KMS-11 (cell line): Measurements from ENCODE around the gene MAP2K7.
"Not testable (repeated sequence)": the region's sequence is repeated elsewhere in the genome, so short reads cannot be mapped to it uniquely, and the experiment has no call there.

Source experiments
- H2AFZ ChIP-seq: fragments of 200-600 bp; sonication (generic); 2 replicates; pipeline ENCODE4 v1.6.1; 2016; ENCODE audit warnings: antibody characterized with exemption, mixed run types, low read depth
- H3K27ac ChIP-seq: fragments of 200-600 bp; sonication (generic); 2 replicates; pipeline ENCODE4 v1.6.1; 2016; ENCODE audit warnings: mild to moderate bottlenecking, mixed run types
- H3K27me3 ChIP-seq: fragments of 200-600 bp; sonication (generic); 2 replicates; pipeline ENCODE4 v1.6.1; 2017; ENCODE audit warnings: mild to moderate bottlenecking, low read depth, mixed run types, moderate library complexity; ENCODE audit not compliant: insufficient read depth
- H3K36me3 ChIP-seq: fragments of 200-600 bp; sonication (generic); 2 replicates; pipeline ENCODE4 v1.6.1; 2017; ENCODE audit warnings: mild to moderate bottlenecking, mixed run types; ENCODE audit not compliant: insufficient read depth
- H3K4me1 ChIP-seq: fragments of 200-600 bp; sonication (generic); 2 replicates; pipeline ENCODE4 v1.6.1; 2016; ENCODE audit warnings: mild to moderate bottlenecking, low read depth, mixed run types; ENCODE audit not compliant: poor library complexity, severe bottlenecking
- H3K4me2 ChIP-seq: fragments of 200-600 bp; sonication (generic); 2 replicates; pipeline ENCODE4 v1.7.0; 2016; ENCODE audit warnings: mild to moderate bottlenecking, mixed run types
- H3K4me3 ChIP-seq: fragments of 200-600 bp; sonication (generic); IDR thresholded peaks from 2 replicates; pipeline ENCODE4 v1.6.1; 2017; ENCODE audit warnings: low read depth, low read length, mixed read lengths; ENCODE audit not compliant: insufficient read depth
- H3K79me2 ChIP-seq: fragments of 200-600 bp; sonication (generic); 2 replicates; pipeline ENCODE4 v1.6.1; 2016; ENCODE audit warnings: low read depth, mixed run types; ENCODE audit not compliant: insufficient read depth
- H3K9ac ChIP-seq: fragments of 200-600 bp; sonication (generic); 2 replicates; pipeline ENCODE4 v1.6.1; 2016; ENCODE audit warnings: mild to moderate bottlenecking, mixed run types
- H4K20me1 ChIP-seq: fragments of 200-600 bp; sonication (generic); 2 replicates; pipeline ENCODE4 v1.6.1; 2016; ENCODE audit warnings: mild to moderate bottlenecking, mixed run types; ENCODE audit not compliant: insufficient read depth
- TF ChIP-seq, protein P1 (sequence below): fragments of 200-600 bp; sonication (generic); conservative IDR thresholded peaks from 2 replicates; pipeline ENCODE4 v1.6.1; 2017; ENCODE audit warnings: low read depth, mild to moderate bottlenecking, antibody characterized with exemption, low read length, moderate library complexity, mixed read lengths

The MAP2K7 gene

DNA sequence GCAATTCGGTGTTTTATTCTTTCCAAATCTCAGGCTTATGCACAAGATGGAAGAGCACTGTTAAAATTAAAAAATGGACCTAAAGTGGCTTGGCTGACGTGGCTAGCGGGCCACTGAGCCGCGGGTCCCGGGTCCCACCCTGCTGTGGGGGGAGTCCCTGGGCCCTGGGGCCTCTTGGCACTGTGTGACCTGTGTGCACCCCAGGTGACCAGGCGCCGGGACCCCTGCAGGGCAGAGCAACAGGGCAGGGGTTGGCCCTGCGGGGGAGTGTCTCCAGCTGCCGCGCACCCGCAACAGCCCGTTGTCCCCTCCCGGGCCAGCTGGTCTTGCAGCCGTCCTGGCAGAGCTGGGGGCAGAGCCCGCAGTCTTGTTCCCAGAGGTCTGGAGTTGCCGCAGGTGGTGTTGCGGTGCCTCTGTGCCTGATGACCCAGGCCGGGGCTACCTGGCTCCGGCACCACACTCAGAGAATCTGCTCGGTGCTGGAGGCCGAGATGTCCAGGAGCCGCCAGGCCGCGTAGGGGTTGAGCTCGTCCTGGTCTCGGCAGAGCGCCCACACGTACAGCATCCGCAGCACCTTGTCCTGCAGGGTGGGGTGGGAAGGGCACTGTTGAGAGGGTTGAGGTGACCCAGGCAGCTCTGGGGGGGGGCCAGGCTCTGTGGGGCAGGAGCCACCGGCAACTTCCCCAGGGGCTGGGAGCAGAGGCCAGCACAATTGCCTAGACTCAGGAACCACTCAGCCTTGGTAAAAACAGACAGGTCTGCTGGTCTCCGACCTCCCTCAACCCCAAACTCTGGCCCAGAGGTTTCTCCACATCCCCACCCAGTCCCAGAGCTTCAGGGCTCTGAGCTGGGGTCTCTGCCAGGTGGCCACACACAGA is 23.3 kb downstream of the MAP2K7 start:
- no peak overlapping the region for H3K9ac ChIP-seq
- no peaks in the 10 kb centered on the region for H4K20me1 ChIP-seq
- no peaks in the 10 kb centered on the region for H3K36me3 ChIP-seq
- H3K4me3 ChIP-seq: no peak overlapping the region
- H2AFZ ChIP-seq: no peak overlapping the region
- no peaks in the 10 kb centered on the region for H3K4me1 ChIP-seq
- no peak overlapping the region for H3K4me2 ChIP-seq
- no peak overlapping the region for H3K27ac ChIP-seq
- TF ChIP-seq, protein P1, sequence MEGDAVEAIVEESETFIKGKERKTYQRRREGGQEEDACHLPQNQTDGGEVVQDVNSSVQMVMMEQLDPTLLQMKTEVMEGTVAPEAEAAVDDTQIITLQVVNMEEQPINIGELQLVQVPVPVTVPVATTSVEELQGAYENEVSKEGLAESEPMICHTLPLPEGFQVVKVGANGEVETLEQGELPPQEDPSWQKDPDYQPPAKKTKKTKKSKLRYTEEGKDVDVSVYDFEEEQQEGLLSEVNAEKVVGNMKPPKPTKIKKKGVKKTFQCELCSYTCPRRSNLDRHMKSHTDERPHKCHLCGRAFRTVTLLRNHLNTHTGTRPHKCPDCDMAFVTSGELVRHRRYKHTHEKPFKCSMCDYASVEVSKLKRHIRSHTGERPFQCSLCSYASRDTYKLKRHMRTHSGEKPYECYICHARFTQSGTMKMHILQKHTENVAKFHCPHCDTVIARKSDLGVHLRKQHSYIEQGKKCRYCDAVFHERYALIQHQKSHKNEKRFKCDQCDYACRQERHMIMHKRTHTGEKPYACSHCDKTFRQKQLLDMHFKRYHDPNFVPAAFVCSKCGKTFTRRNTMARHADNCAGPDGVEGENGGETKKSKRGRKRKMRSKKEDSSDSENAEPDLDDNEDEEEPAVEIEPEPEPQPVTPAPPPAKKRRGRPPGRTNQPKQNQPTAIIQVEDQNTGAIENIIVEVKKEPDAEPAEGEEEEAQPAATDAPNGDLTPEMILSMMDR: no peak
- no peaks in the 10 kb centered on the region for H3K27me3 ChIP-seq
- no peaks in the 10 kb centered on the region for H3K79me2 ChIP-seq

DNA sequence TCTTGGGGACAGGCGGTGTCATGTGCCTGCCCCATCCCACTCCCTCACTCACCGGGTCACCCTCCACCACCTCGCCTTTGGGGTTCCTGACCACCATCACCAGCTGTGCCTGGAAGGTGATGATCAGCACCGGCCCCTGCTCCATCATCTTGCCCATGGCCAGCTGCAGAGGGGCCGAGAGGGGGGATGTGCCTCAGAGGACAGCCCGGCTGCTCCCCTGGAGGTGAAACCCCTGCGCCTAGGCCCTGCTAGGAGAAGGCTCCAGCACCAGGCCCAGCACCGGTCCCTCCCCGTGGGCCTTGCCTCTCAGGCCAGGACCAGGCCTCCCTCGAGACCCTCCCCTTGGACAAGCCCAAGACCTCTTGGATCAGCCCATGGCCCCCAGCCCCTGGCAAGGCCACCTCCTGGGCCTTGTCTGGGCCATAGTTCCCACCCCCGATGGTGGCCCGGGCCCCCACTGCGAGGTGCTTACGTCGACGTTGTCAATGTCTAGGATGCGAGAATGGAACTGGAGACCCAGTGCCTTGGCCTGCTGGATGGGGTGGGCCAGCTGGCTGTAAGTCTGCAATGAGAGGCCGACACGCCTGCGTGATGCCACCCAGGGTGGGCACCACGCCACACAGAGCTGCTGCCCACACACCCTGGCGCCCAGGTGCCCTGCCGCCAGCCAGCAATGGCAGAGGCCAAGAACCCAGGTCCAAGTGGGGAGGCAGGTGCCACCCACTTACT is 24.1 kb downstream of the MAP2K7 start:
- Histone ChIP-seq H3K4me2 (no peak overlapping the region), H3K4me1 (no peaks in the 10 kb centered on the region), H2AFZ (no peak overlapping the region), H3K79me2 (no peaks in the 10 kb centered on the region), H3K27me3 (no peaks in the 10 kb centered on the region), H3K9ac (no peak overlapping the region), H3K36me3 (no peaks in the 10 kb centered on the region), H3K27ac (no peak overlapping the region), H4K20me1 (no peaks in the 10 kb centered on the region), H3K4me3 (no peak overlapping the region)
- TF ChIP-seq, protein P1: no peak

DNA sequence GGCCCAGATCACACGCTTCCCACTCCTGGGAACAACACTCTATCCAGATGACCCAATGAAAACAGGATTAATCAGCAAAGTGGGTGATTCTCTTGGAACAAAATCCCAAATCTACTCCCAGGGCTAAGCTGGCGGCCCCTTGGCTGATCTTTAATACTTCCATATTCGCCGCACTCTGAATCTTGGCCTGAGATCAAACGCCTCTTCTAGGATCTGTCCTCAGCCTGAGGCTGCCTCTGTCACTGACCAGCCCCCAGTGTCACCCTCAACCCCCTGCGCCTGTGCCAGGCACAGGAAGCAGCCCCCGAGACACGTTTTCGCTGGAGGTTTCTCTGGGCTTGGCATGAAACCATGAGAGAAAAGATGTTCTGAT is 24.6 kb downstream of the MAP2K7 start:
- Histone ChIP-seq H3K4me1 (no peaks in the 10 kb centered on the region), H3K79me2 (no peaks in the 10 kb centered on the region), H4K20me1 (no peaks in the 10 kb centered on the region), H3K27me3 (no peaks in the 10 kb centered on the region), H3K36me3 (no peaks in the 10 kb centered on the region), H3K27ac (no peak overlapping the region), H3K9ac (no peak overlapping the region), H2AFZ (no peak overlapping the region), H3K4me2 (no peak overlapping the region), H3K4me3 (no peak overlapping the region)
- TF ChIP-seq, protein P1: no peak

DNA sequence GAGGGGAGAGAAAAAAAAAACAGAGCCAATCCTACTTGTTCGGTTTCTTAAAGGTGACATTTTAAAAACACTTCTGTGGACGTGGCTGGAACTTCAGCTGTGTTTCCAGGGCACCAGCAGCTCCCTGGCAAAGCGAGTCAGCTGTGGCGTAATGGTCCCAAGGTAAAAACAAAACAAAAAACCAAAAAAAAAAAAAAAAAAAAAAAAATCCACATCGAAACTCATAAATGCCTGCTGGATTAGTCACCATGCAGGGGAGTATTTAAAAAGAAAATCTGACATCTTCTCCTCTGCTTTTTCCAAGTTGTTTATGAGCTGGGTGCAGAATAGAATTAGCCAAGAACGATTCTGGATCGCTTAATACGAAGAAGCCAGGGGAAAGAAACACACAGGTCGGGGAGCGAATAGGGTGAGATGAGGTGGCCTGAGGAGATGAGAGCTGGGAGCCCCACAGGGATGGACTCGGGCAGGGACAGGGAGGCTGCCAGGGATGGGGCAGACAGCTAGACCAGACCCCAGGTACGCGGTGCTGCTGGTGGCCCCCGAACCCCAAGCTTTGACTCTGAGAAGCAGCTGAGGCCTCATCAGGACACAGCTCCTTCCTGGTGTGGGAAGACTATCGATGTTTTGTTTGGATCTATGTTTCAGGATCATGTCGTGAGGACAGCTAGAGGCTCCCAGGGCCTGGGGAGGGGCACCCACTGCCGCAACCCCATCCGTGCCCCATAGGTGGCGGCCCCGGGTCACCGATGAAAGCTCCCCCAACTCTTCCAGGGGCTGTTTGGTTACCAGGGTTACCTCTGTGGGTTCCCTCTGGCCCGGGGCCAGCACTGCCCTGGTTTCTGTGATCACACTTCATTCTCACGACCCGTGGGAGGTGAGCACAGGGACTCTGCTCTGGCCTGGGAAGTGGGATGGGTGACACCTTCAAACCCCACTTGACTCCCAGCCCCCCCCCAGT is 25.3 kb downstream of the MAP2K7 start:
- Histone ChIP-seq H3K9ac (no peak overlapping the region), H4K20me1 (no peaks in the 10 kb centered on the region), H3K79me2 (no peaks in the 10 kb centered on the region), H3K27ac (no peak overlapping the region), H3K4me3 (no peak overlapping the region), H2AFZ (no peak overlapping the region), H3K36me3 (no peaks in the 10 kb centered on the region), H3K27me3 (no peaks in the 10 kb centered on the region), H3K4me2 (no peak overlapping the region), H3K4me1 (no peaks in the 10 kb centered on the region)
- TF ChIP-seq, protein P1: peak; percentile 34; the same call in 1 of the 2 replicates

DNA sequence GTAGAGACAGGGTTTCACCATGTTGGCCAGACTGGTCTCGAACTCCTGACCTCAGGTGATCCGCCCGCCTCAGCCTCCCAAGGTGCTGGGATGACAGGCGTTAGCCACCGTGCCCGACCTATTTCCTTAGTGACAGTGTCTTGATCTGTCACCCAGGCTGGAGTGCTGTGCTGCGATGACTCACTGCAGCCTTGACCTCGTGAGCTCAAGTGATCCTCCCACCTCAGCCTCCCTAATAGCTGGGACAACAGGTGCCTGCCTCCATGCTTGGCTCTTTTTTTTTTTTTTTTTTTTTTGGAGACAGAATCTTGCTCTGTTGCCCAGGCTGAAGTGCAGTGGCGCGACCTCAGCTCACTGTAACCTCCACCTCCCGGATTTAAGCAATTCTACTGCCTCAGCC is 26.4 kb downstream of the MAP2K7 start:
- H3K27me3 ChIP-seq, H2AFZ ChIP-seq, H3K9ac ChIP-seq, H3K36me3 ChIP-seq, H3K27ac ChIP-seq, H3K79me2 ChIP-seq, H3K4me3 ChIP-seq, H4K20me1 ChIP-seq, H3K4me2 ChIP-seq, H3K4me1 ChIP-seq: not testable (repeated sequence)
